Effector memory CD4-positive, alpha-beta T cell (primary cell): ENCODE results near the gene PRTG.
"Not testable (repeated sequence)": the region's sequence is repeated elsewhere in the genome, so short reads cannot be mapped to it uniquely, and the experiment has no call there.

Experiments
- DNase-seq, 3 donors: peaks; one replicate each; pipeline ENCODE4 v3.0.0-alpha.2; 2020
- H3K27ac ChIP-seq: 2 replicates; pipeline ENCODE4 v1.7.0; 2013; ENCODE audit warnings: mild to moderate bottlenecking, low read length, moderate library complexity; ENCODE audit not compliant: insufficient read depth, poor library complexity, severe bottlenecking
- H3K27me3 ChIP-seq: replicated peaks from 2 replicates; pipeline ENCODE4 v1.7.0; 2013; ENCODE audit warnings: mild to moderate bottlenecking, low read length; ENCODE audit not compliant: insufficient read depth, control insufficient read depth, poor library complexity, severe bottlenecking
- H3K36me3 ChIP-seq: 2 replicates; pipeline ENCODE4 v1.7.0; 2013; ENCODE audit warnings: mild to moderate bottlenecking, low read length, moderate library complexity; ENCODE audit not compliant: control insufficient read depth, insufficient read depth
- H3K4me1 ChIP-seq: 2 replicates; pipeline ENCODE4 v1.7.0; 2013; ENCODE audit warnings: low read length, mild to moderate bottlenecking; ENCODE audit not compliant: control insufficient read depth, insufficient read depth, poor library complexity, severe bottlenecking
- H3K4me3 ChIP-seq: 2 replicates; pipeline ENCODE4 v1.7.0; 2013; ENCODE audit warnings: low read length, low read depth, mild to moderate bottlenecking; ENCODE audit not compliant: insufficient read depth, poor library complexity, severe bottlenecking
- H3K9me3 ChIP-seq: 2 replicates; pipeline ENCODE4 v1.7.0; 2013; ENCODE audit warnings: mild to moderate bottlenecking, low read length, moderate library complexity; ENCODE audit not compliant: control insufficient read depth

Gene PRTG

GRCh38 chr15:55707951-55708350 lies 35.0 kb downstream of the PRTG start:
- Histone ChIP-seq H3K27me3 (no peaks in the 10 kb centered on the region), H3K36me3 (no peaks in the 10 kb centered on the region), H3K4me3 (no peak overlapping the region), H3K27ac (no peak overlapping the region), H3K9me3 (no peaks in the 10 kb centered on the region), H3K4me1 (no peaks in the 10 kb centered on the region)
- DNase-seq, result no peak

DNA sequence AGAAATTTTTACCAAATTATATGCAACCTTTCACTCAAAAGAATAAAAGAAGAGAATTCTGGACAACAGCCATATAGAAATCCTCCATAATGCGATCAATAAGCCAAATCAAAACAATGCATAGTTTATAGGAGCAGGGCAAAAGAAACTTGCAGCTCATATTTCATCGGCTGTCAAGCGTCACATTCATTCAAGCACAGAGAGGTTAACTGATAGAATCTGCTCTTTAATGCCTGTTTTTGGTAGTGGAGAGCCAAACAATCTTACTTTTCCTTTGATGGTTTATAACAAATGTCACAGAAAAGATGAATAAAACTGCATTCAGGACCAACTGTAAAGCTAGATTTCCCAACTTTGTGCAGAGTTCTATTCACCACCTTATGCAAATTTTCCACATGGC lies 35.4 kb downstream of the PRTG start:
- Histone ChIP-seq H3K36me3 (no peaks in the 10 kb centered on the region), H3K27me3 (no peaks in the 10 kb centered on the region), H3K4me1 (no peaks in the 10 kb centered on the region), H3K27ac (no peak overlapping the region), H3K9me3 (no peaks in the 10 kb centered on the region), H3K4me3 (no peak overlapping the region)
- DNase-seq, result no peak

DNA sequence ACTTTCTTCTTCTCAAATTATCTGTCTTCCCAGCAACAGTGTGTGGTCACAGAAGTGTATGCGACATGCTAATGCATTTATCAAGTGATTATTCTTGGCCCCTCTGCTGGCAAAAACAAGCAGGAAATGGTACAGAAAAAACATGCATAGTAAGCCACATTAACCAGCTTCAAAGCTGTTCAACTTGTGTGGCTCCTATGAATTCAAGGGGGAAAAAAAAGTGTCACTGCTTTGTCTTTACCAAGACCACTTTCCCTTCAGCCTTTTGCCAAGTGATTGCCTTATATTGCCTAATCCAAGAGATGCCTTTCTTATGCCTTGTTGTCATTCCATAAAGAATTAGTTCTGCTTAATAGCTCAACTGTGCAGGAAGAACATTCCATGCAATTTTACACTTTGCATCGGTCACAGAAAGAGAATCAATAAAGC lies 39.1 kb downstream of the PRTG start:
- Histone ChIP-seq H3K4me1 (no peaks in the 10 kb centered on the region), H3K4me3 (no peak overlapping the region), H3K27me3 (no peaks in the 10 kb centered on the region), H3K9me3 (no peaks in the 10 kb centered on the region), H3K27ac (no peak overlapping the region), H3K36me3 (no peaks in the 10 kb centered on the region)
- DNase-seq, result no peak

DNA sequence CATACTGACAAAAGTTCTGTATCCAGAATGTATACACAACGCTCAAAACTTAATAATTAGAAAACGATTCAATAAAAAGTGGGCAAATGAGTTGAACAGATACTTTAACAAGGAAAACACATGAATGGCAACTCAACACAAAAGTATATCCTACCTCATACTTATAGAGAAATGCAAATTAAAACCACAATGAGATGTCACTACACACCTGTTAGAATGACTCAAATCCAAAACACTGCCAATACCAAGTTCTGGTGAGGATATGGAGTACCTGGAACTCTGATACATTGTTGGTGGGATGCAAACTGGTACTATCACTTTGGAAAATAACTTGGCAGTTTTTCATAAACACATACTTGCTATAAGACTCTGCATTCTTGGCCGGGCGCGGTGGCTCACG lies 42.1 kb downstream of the PRTG start:
- Histone ChIP-seq H3K27ac (no peak overlapping the region), H3K27me3 (no peaks in the 10 kb centered on the region), H3K36me3 (no peaks in the 10 kb centered on the region), H3K4me3 (no peak overlapping the region), H3K9me3 (no peaks in the 10 kb centered on the region), H3K4me1 (no peaks in the 10 kb centered on the region)
- no peak for DNase-seq

DNA sequence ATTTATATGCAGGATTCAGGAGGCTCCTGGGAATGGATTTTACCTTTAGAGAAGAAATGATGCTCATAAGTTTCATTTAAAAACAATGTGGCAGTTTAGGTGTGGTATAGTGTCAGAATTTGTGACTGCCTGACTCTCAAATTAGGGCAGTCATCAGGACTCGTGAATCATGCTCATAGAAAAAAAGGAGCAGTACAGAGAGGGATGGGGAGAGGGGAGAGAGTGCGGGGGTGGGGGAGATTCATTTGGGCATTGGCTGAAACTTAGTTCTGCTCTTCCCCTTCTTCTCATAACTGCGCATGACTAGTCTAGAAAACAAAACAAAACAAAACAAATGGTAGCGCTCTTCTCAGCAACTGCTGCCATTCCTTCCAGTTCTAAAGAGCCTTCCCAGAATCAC lies 44.3 kb downstream of the PRTG start:
- Histone ChIP-seq H3K4me3 (no peak overlapping the region), H3K4me1 (no peaks in the 10 kb centered on the region), H3K36me3 (no peaks in the 10 kb centered on the region), H3K27me3 (no peaks in the 10 kb centered on the region), H3K9me3 (no peaks in the 10 kb centered on the region), H3K27ac (no peak overlapping the region)
- no peak for DNase-seq

DNA sequence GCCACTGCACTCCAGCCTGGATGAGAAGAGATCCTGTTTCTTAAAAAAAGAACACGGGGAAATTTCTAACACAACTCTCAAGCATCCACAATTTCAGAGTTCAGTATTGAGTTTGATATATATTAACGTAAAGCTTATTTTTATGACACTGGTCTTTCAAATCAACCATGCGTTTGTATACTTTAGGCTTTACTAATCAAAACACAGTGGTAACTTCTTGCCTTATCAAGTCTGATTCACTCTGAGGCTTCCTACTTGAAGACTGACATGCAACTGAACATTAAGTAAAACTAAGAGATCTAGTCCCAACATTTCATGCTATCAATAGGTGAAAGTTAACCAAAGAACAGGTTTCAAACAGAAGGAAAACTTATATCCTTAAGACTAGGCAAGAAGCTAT lies 46.7 kb downstream of the PRTG start:
- Histone ChIP-seq H3K4me3 (no peak overlapping the region), H3K27ac (no peak overlapping the region), H3K4me1 (no peaks in the 10 kb centered on the region), H3K9me3 (no peaks in the 10 kb centered on the region), H3K27me3 (no peaks in the 10 kb centered on the region), H3K36me3 (no peaks in the 10 kb centered on the region)
- DNase-seq, result no peak

DNA sequence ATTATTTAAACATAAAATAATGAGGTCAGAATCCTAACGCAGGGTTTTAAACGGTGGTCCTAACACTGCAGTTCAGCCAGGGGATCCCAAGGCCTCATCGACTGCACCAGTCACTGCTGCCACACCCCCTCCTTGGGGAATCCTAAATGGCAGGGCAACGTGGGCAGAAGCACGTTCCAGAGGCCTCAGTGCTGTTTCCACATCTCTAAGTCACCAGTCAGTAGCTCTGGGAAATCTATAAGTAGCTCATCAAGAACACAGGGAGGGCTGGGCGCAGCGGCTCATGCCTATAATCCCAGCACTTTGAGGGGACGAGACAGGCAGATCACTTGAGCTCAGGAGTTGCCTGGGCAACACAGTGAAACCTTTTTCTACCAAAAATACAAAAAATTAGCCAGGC lies 47.5 kb downstream of the PRTG start:
- H3K36me3 ChIP-seq, result no peaks in the 10 kb centered on the region
- H3K27ac ChIP-seq, result no peak overlapping the region
- H3K4me3 ChIP-seq, result no peak overlapping the region
- H3K27me3 ChIP-seq, result no peaks in the 10 kb centered on the region
- DNase-seq, result no peak
- H3K9me3 ChIP-seq, result no peaks in the 10 kb centered on the region
- no peaks in the 10 kb centered on the region for H3K4me1 ChIP-seq

GRCh38 chr15:55694652-55695150 lies 48.3 kb downstream of the PRTG start:
- H3K9me3 ChIP-seq, result no peaks in the 10 kb centered on the region
- no peak overlapping the region for H3K4me3 ChIP-seq
- H3K27ac ChIP-seq, result no peak overlapping the region
- no peaks in the 10 kb centered on the region for H3K27me3 ChIP-seq
- H3K4me1 ChIP-seq, result no peaks in the 10 kb centered on the region
- no peak for DNase-seq
- no peaks in the 10 kb centered on the region for H3K36me3 ChIP-seq

DNA sequence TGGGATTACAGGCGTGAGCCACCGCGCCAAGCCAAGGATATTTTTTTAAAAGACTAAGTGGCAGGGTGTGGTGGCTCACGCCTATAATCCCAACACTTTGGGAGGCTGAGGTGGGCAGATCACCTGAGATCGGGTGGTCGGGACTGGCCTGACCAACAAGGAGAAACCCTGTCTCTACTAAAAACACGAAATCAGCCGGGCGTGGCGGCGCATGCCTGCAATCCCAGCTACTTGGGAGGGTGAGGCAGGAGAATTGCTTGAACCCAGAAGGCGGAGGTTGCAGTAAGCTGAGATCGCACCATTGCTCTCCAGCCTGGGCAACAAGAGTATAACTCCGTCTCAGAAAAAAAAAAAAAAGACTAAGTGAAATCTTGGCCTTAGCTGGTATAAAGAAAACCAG lies 49.8 kb downstream of the PRTG start:
- H3K9me3 ChIP-seq, H3K27me3 ChIP-seq, H3K27ac ChIP-seq, H3K4me3 ChIP-seq, H3K36me3 ChIP-seq, H3K4me1 ChIP-seq, DNase-seq: not testable (repeated sequence)

DNA sequence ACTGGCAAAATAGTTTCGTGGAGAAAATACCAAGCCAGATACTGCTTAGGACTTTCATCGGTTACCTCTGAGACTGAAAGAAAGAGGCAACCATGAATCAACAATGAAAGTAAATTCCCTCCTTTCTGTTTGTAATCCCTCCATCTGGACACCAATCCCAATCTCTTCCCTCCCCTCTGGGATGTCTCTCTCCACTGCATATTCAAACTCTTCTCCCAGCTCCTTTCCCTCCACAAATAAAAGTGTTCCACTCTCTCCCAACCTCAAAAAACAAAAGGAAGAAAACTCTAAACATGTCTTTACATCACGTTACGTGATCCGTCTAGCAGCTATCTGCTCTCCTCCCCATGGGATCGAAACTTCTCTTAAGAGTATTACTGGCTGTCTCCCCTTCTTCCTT lies 55.2 kb downstream of the PRTG start:
- Histone ChIP-seq H3K36me3 (no peaks in the 10 kb centered on the region), H3K27me3 (no peaks in the 10 kb centered on the region), H3K4me1 (no peaks in the 10 kb centered on the region), H3K4me3 (no peak overlapping the region), H3K27ac (no peak overlapping the region), H3K9me3 (no peaks in the 10 kb centered on the region)
- no peak for DNase-seq

GRCh38 chr15:55685286-55685685 lies 57.7 kb downstream of the PRTG start:
- H3K27ac ChIP-seq, result no peak overlapping the region
- no peaks in the 10 kb centered on the region for H3K27me3 ChIP-seq
- no peak overlapping the region for H3K4me3 ChIP-seq
- no peaks in the 10 kb centered on the region for H3K36me3 ChIP-seq
- H3K9me3 ChIP-seq, result no peaks in the 10 kb centered on the region
- H3K4me1 ChIP-seq, result no peaks in the 10 kb centered on the region
- no peak for DNase-seq
